GM19023 (cell line): ENCODE results near the gene NMB.
"Not testable (repeated sequence)": the region's sequence is repeated elsewhere in the genome, so short reads cannot be mapped to it uniquely, and the experiment has no call there.

Experiments used
- ATAC-seq: cut with Tn5 transposase; IDR thresholded peaks from one replicate; pipeline ENCODE4 v1.9.1; 2021; ENCODE audit warnings: mild to moderate bottlenecking, moderate library complexity; ENCODE audit not compliant: unreplicated experiment

Gene NMB

GRCh38 chr15:84658080-84658787 lies at the start of gene NMB:
NMB (minus strand) TSS chr15:84658199; CDS start chr15:84658152, 47 bp downstream.
- ATAC-seq = peak; percentile 56

- ATAC-seq = no peak
These were observed 45.8 kb upstream of the NMB start for GRCh38 chr15:84703808-84704207.

GRCh38 chr15:84702961-84703482 lies 45.0 kb upstream of the NMB start:
- ATAC-seq = no peak

- ATAC-seq = no peak
These were observed 41.7 kb upstream of the NMB start for GRCh38 chr15:84699538-84700191.

- ATAC-seq = no peak
These were observed 39.4 kb upstream of the NMB start for GRCh38 chr15:84697236-84697990.

- no peak for ATAC-seq
These were observed 38.8 kb upstream of the NMB start for GRCh38 chr15:84696757-84697156.

GRCh38 chr15:84690342-84690741 lies 32.3 kb upstream of the NMB start:
- ATAC-seq = no peak

GRCh38 chr15:84689858-84690257 lies 31.9 kb upstream of the NMB start:
- no peak for ATAC-seq

GRCh38 chr15:84686446-84686845 lies 28.4 kb upstream of the NMB start:
- ATAC-seq = not testable (repeated sequence)

- ATAC-seq = no peak
These were observed 27.3 kb upstream of the NMB start for GRCh38 chr15:84685304-84685703.

GRCh38 chr15:84684092-84684491 lies 26.1 kb upstream of the NMB start:
- no peak for ATAC-seq

- ATAC-seq = no peak
These were observed 23.8 kb upstream of the NMB start for GRCh38 chr15:84681831-84682230.

- no peak for ATAC-seq
These were observed 13.2 kb upstream of the NMB start for GRCh38 chr15:84671211-84671610.

- no peak for ATAC-seq
These were observed 11.7 kb upstream of the NMB start for GRCh38 chr15:84669726-84670125.

GRCh38 chr15:84668221-84668982 lies 10.4 kb upstream of the NMB start:
- no peak for ATAC-seq

GRCh38 chr15:84666373-84666772 lies 8.4 kb upstream of the NMB start:
- ATAC-seq = no peak

- ATAC-seq = no peak
These were observed 3.0 kb upstream of the NMB start for GRCh38 chr15:84661001-84661400.

GRCh38 chr15:84659904-84660781 lies 2.1 kb upstream of the NMB start:
- ATAC-seq = no peak

- ATAC-seq = no peak
These were observed 901 bp upstream of the NMB start for GRCh38 chr15:84658788-84659411.

- ATAC-seq = no peak
These were observed 285 bp downstream of the NMB start for GRCh38 chr15:84657748-84658079.
